DMS 273 (cell line): Measurements from ENCODE around the gene NDUFB8.

ENCODE experiments used
- DNase-seq: peaks from one replicate; lab custom pipeline; 2025; ENCODE audit not compliant: unreplicated experiment; lab: John Stamatoyannopoulos, UW

Gene NDUFB8

DNA sequence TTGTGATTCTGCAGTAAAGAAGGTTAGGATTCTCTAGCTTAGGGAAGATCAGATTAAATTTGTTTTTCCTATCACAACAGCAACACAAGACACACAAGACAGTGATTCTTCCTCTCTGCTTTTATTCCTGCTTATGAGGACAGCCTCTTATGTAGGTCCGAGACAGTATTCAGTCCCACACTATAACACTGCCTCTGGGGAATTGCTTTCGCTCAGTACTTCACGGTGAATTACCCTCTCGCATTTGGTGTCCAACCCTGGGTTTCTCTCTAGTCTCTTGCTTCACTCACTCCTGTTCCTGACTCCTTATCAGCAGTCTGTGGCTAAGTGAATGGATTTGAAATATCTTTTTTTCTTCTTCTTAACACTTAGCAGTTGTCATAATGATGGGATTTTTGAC, 7.8 kb upstream of the NDUFB8 start:
- DNase-seq: no peak

DNA sequence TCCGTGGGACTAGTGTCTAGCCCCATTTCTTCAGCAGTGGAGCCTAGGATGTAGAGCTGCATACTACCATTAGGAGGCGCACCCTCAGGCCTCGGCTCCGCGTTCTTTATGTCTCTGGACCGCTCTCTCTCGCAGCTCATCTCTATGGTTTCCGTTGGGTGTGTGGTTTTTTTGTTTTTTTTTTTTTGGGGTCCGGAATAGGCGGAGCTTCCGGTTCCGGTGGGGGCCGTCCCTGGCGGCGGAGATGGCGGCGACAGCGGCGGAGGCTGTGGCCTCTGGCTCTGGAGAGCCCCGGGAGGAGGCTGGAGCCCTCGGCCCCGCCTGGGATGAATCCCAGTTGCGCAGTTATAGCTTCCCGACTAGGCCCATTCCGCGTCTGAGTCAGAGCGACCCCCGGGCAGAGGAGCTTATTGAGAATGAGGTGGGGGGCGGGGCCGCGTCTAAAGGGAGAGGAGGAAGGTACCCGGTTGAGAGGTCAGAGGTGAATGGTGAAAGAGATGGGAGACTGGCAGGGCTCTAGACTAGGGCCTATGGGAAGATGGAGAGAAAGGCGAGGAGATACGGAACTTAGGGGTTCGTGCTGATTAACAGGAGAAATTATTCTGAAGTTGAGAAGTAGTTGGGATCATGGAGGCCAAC, 6.2 kb upstream of the NDUFB8 start, which contains the start of gene HIF1AN:
HIF1AN (plus strand) TSS at position 229 of the 639 bp plus-strand sequence; CDS start at position 245, 16 bp downstream.
- DNase-seq: peak; percentile 95

DNA sequence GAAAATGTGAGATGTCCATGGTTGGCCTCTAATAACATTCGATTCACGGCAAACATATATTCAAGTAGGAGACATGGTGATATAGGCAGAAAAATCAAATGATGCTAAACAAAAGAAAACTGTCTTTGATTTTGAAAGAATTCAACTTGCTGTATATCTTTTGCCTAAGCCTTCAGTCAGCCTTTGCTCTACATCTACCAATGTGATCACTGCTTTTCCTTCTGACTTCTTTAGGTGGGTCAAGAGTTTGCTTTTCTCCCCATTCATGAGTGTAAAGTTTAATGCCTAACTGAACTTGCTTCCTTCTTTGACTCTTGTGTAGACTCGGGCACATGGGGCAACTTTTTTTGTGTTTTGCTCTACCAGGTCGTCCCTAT, 5.7 kb upstream of the NDUFB8 start:
- no peak for DNase-seq

DNA sequence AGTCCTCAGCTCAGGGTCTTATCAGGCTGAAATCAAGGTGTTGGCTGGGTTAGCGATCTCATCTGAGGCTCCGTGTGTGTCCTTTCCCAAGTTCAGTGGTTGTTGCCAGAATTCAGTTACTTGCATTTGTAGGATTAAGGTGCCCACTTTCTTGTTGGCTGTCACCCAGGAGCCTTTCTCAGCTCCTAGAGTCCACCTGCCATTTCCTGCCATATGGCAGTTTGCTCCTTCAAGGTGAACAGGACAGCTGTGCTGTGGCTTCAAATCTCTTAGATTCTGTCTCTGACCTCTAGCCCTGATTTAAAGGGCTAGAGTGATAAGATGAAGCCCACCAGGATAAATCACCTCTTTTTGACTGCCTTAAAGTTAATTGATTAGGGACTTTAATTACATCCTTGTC, 5.1 kb upstream of the NDUFB8 start:
- DNase-seq: peak; percentile 33

DNA sequence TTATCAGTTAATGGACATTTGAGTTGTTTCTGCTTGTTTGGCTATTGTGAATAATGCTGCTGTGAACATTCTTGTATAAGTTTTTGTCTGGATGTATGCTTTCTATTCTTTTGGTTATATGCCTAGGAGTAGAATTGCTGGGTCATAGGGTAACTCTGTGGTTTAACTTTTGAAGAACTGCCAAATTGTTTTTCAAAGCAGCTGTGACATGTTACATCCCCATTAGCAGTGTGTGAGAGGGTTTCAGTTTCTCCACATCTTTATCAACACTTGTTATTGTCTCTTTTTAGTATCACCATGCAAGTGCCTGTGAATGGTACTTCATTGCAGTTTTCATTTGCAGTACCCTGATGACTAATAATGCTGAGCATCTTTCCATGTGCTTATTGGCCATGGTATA, 2.1 kb upstream of the NDUFB8 start:
- DNase-seq: no peak

DNA sequence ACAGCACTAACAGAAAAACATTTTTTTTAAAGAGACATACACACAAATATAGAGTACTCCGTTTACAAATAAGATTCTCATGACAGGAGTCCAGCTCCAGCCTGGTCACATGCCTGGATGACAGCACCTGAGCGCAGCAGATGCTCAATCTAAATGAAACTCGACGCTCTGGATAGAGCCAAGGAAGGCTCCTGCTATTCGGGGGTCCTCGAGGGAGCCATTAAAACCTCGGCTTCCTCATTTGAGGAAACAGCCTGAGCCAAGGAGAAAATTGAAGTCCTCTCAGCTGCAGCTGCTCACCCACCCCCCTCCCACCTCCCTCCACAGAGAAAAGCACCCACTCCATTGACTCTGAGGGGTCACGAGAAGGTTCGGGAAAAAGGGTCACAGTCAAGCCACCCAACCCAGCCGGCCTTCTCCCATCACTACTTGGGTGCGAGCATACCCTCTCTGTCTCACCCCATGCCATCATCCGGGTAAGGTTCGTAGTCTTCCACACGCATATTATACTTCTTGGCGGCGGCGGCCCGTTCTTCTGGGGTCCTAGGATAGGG, 673 bp downstream of the NDUFB8 start:
- DNase-seq: peak; percentile 57

DNA sequence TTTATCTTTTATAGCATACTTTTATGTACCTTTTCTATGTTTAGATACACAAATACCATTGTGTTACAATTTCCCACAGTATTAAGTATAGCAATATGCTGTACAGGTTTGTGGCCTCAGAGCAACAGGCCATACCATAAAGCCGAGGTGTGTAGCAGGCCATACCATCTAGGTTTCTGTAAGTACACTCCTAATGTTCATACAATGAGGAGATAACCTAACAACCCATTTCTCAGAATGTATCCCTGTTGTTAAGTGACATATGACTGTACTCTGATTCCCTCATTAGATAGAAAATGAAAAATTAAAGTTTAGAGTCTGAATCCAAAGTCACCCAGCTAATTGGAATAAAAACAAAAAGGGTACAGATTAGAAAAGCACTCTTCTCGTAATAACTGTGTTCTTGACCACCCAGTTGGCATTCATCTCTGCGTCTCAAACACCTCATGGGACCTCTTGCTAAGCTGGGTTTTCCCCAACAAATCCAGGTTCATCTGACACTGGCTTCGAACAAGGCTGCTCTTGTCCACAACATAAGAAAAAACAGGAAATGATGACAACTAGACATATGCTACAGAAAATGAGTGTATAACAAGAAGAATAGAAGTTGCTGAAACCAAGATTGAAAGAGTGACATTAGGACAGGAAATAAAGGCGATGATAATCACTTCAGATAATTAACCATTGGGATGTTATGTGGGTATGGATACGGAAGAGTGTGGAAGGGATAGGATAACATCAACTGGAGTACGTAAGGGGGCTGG, 1.4 kb downstream of the NDUFB8 start:
- DNase-seq: no peak

DNA sequence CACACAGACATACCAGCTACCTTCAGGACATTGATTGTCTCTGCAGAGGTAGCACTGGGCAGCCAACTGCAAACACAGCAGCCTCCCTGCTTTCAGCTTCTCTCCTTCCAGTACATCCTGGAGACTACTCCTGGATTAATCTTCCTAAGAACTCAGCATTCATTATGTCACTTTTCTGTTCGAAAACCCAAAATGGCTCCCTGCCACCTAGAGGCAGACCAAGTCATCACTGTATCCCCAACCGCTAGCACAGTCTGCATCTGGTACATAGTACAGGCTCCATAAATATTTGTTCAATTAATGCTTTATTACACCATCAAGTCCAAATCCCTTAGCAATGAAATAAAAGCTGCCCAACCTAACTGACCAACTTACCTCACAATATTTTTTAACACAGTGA, 5.0 kb downstream of the NDUFB8 start:
- peak; percentile 1 for DNase-seq

DNA sequence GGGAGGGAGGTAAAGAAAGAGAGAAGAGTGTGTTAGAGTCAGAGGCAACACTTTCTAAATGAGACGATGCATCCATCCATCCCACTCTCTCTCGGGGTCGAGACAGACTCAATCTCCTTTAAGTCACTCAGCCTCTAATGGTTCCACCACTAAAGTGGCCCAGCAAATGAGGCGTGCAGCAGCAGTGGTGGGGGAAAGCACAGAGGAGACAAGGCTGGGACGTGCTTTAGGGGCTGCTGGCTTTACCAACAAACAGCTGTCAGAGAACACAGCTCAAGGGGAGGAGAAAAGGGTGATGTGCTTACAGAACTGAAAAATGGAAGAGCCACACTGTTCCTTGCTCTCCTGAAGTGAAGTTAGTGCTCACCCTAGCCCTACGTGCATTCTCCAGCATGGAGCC, 5.5 kb downstream of the NDUFB8 start:
- no peak for DNase-seq

DNA sequence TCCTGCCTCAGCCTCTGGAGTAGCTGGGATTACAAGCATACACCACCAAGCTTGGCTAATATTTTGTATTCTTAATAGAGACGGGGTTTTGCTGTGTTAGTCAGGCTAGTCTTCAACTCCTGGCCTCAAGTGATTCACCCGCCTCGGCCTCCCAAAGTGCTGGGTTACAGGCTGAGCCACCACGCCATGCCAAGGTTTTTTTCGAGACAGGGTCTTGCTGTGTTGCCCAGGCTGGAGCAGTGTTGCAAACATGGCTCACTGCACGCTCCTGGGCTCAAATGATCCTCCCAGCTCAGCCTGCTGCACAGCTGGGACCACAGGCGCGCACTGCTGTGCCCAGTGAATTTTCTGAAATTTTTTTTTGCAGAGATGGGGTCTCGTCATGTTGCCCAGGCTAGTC, 6.7 kb downstream of the NDUFB8 start:
- no peak for DNase-seq

DNA sequence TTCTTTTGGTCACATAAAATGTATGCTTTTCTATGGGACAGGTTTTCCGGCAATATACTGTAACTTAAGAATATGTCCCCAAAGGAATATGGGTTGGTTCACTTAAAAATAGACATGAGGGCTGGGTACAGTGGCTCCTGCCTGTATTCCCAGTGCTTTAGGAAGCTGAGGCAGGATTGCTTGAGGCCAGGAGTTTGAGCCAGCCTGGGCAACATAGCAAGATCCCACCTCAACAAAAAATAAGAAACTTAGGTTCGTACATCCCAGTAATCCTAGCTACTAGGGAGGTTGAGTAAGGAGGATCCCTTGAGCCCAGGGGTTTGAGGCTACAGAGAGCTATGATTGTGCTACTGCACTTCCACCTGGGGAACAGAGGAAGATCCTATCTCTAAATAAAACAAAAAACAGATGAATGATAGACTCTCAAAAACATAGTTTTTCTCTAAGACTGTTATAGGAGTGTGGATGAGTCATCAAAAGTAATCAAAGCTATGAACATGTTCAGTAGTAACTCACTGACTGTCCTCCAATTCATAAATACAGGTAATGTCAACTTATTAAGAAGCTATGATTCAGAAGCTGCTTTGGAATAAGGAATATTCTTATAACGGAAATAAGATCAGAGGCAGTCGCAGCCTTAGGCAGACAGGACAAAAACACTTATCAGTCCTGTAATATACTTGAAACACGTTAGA, 7.4 kb downstream of the NDUFB8 start:
- DNase-seq: no peak

DNA sequence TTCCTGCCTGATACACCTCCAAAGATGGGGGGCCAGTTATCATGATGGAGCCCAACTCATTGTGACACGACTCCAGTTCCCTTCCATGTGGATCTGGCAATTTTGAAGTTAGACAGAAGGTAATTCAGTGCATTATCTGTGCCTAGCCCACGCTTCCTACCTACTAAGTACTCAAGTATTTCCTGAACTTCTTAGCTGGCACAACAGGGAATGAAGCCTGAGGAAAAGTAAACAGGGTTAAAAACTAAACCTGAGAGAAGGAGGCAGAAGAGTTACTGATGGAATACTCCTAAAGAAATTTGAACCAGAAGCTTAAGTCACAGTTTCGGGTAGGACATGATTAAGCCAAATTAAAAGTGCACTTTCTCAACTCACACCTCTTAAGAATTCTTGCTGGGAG, 8.9 kb downstream of the NDUFB8 start:
- peak; percentile 2 for DNase-seq

DNA sequence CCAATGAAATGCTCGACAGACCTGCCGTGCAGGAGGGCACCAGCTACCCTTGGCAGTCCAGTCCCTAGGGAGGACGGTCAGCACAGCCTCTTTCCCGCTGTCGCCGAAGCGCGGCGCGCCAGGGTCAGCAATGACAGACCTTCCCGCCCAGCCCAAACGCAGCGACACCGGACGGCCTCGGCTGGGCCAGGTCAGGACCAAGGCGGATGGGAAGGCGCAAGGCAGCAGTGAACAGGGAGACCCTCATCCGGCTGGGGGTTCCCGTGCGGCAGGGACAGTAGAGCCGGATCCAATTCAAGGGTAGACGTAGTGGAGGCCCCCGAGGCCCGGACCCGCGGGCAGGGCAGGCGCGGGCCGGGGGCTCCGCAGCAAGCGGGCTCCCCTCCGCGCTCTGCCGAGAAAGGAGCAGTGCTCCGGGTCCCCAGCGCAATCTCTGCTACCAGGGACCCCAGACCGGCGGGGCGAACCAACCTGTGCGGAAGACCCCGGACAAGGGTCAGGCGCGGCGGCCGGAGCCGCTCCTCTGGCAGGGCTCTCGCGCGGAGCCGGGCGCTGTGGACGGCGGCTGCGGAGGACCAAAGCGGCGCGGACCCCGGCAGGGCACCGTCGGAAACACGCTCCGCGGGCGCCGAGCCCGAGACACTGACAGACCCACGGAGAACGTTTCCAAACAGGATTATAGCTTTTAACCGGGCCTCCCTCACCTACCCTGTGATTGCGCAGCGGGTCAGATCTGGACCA, 10.2 kb downstream of the NDUFB8 start, which contains the start of gene SEC31B:
SEC31B (minus strand) TSS at position 551 of the 741 bp plus-strand sequence. CDS start 2,909 bp downstream, outside the sequence.
- peak; percentile 32 for DNase-seq

DNA sequence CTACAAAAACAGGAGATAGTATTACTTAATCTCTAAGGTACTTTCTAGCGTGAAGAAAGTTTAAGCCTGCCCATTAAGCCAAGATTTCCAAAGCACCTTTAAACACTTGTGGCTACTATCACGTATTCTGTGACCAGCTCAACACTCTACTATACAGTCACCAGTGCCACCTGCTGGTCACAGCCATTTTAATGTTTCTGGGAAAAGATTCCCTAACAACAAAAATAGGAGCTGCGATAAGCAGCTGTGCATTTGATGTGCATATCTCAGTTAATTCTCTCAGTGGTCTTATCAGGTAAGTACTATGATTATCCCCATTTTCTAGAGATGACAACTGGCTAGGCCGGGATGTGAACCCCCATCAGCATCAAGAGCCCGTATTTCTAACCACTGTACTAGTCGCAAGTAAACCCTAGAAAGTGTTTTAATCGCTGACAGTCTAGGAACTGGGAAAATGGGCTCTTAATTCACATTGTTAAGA, 10.9 kb downstream of the NDUFB8 start:
- peak; percentile 85 for DNase-seq

DNA sequence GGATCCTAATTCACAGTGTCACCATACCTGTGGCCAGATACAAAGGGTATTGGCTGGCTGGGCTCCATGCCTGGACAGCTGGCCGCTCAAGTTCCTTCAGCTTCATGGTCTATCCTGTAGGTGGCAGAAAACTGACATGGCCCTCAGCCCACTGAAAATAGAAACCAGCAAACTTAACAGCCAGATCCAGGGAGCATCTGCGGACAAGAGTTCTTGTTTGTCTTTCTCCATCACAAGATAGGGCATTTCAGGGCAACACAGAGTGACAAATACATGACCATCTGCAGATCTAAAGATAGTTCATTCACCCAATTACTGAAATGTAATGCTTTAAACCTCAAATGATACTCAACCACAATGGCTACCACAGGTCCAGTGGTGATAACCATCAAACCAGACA, 12.8 kb downstream of the NDUFB8 start:
- DNase-seq: peak; percentile 56

DNA sequence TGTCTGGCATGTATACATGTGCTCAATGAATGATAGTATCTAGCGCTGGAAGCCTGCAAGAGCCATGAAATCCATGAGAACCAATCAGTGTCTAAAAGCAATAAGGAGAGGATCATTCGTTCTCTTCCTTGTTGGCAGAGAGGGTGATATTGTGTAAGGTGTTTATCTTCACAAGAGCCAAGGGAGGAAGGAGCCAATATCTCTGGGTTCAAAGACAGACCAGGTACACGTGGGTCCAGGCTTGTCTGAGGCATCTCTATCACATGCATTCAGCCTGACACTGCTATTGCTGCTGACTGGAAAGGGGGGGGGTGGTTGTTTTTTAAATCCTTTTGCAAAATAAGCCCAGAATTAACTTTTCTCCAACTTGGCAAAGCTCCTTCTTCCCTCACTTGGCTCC, 14.1 kb downstream of the NDUFB8 start:
- DNase-seq: no peak

DNA sequence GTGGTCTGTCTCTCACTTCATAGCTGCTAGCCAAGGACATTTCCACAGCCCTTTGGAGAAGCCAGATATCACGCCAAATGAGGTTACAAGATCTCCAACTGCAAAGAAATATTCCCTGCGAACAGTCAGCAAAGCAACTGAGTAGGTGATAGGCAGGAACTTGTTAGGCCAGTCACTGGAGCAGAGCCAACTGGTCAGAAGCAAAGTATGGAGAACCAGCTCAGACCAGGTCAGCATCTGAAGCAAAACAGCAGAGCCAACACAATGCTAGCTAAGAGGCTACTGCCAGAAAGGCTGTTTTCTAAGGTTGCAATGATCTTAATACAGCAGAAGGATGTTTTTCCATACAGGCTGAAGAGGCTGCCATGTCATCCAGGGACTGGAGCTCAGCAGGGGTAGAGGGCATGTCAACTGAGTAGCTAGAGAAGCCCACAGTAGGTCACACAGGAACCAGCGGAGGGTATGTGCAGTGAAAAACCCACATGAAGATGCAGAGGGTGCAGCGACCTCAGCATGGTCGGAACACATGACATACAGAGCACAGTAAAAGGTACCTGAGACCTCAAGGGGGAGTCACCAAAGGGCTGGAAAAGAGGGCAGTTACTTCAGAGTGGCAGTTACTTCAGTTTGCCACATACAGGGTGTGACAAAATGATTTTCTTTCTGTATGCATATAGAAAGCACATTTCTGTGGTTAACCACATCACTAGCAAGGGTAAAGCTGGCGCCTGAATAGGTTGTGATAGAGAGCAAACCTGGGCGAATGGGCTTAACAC, 18.9 kb downstream of the NDUFB8 start:
- DNase-seq: no peak

DNA sequence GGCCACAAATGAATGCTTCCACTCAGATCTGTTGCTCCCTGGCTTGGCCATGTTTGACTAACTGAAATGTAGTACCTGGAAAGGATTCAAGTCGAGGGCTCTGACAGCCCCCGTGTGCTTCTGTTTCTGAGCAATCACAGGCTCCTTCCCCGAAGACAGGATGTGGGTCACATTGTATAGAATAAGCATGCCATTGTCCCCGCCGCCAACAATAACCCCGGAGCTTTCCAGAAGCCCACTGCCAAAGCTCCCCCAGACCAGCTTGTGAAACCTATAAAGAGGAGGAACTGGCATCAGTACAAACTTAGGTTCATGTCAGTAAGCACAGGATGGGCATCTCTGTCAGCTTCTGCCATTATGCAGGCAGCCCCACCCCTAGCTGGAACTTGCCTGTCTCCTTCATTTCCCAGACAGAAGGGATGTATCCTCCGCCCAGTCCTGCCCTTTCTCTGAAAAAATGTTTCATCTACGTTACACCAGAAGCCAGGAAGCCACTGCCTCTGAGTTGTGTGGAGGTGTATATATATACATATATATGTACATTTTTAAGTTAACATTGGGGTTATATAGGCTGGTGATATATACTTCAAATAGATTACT, 20.3 kb downstream of the NDUFB8 start:
- no peak for DNase-seq

DNA sequence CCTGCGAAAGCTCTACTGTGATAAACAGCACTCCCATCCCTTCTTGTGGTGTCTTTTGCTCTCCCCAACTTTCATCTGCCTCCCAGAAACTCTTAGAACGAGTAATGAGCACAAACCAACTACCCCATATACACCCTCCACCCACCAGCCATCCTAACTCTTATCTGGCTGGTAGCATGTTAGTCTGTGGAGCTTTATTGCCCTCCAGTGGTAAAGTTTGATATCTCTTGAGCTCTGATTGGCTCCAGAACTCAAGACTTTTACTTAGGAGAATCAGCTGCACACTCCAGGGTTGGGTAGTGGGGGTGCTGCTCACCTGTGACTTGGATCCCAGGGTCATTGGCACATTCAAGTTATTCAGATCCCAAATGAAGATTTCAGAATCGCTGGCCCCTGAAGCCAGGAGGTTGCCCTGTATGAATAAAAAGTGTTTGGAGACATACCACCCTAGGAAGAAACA, 20.9 kb downstream of the NDUFB8 start:
- peak; percentile 71 for DNase-seq

DNA sequence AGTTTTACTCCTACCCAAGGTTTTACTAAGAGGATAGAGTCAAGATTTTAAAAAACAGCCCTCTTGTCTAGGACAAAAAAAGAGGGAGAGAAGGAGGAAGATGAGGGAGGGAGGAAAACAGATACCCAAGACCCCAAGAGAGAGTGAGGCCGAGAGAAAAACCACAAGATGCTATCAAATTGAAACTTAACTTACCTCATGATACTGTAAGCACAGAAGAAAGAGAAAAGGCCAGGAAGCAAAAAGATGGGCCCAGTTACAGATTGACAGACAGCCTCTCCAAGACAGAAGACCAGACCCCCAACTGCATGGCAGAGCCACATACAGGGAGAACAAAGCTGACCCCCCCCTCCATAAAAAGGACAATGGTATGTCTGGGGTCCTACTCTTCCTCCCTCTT, 21.4 kb downstream of the NDUFB8 start:
- DNase-seq: no peak
